ENCODE results near the gene AMN1. TPM values are rescaled to one million over a fixed set of nuclear protein-coding genes. Genes with fewer than 3 reads are reported as not detected.

Gene AMN1
- total RNA-seq, 1 experiment from 2014 or later = 1.6 TPM

- Histone ChIP-seq H3K4me1 (ENCODE audit: low read length) (no peaks in the 10 kb centered on the region), H4K20me1 (ENCODE audit: insufficient read depth, low read depth, low read length) (no peaks in the 10 kb centered on the region), H3K9me2 (replicated peaks; ENCODE audit: insufficient read depth, low read length) (no peaks in the 10 kb centered on the region), H3K9me3 (ENCODE audit: low read length) (no peaks in the 10 kb centered on the region), H3K4me2 (ENCODE audit: low read depth, low read length, poor library complexity, severe bottlenecking) (no peak overlapping the region), H3K27me3 (ENCODE audit: low read length) (no peaks in the 10 kb centered on the region), H3K27ac (ENCODE audit: low read length) (no peak overlapping the region), H3K36me3 (ENCODE audit: insufficient read depth, low read length) (no peaks in the 10 kb centered on the region), H3K79me2 (ENCODE audit: low read length) (no peaks in the 10 kb centered on the region), H3K4me3 (ENCODE audit: low read length) (no peak overlapping the region), H3K9ac (ENCODE audit: low read length) (no peak overlapping the region), H2AFZ (ENCODE audit: low read length) (no peak overlapping the region)
- DNase-seq = no peak
Measured at GRCh38 chr12:31644536-31644935, 84.3 kb downstream of the AMN1 start.

GRCh38 chr12:31641509-31642090, 87.2 kb downstream of the AMN1 start:
- Histone ChIP-seq H3K27ac (ENCODE audit: low read length) (no peak overlapping the region), H3K79me2 (ENCODE audit: low read length) (no peaks in the 10 kb centered on the region), H3K36me3 (ENCODE audit: insufficient read depth, low read length) (no peaks in the 10 kb centered on the region), H3K9me3 (ENCODE audit: low read length) (no peaks in the 10 kb centered on the region), H3K9ac (ENCODE audit: low read length) (no peak overlapping the region), H4K20me1 (ENCODE audit: insufficient read depth, low read depth, low read length) (no peaks in the 10 kb centered on the region), H3K4me1 (ENCODE audit: low read length) (peaks cover 10% of the 10 kb centered on the region), H3K4me3 (ENCODE audit: low read length) (no peak overlapping the region), H2AFZ (ENCODE audit: low read length) (no peak overlapping the region), H3K4me2 (ENCODE audit: low read depth, low read length, poor library complexity, severe bottlenecking) (no peak overlapping the region), H3K9me2 (replicated peaks; ENCODE audit: insufficient read depth, low read length) (no peaks in the 10 kb centered on the region), H3K27me3 (ENCODE audit: low read length) (no peaks in the 10 kb centered on the region)
- DNase-seq = no peak

DNA sequence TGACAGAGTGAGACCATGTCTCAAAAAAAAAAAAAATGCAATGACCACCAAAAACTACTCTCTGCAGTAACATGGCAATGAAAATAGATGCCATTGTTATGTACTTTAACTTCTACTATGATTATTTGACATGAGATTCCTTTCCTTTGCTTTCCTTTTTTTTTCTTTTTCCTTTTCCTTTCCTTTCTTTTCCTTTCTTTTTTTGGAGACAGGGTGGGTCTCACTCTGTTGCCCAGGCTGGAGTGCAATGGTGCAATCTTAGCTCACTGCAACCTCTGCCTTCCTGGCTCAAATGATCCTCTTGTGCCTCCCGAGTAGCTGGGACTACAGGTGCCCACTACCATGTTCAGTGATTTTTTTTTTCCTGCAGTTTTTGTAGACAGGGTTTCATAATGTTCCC, 94.2 kb downstream of the AMN1 start:
- no peaks in the 10 kb centered on the region for H3K27me3 ChIP-seq (ENCODE audit: low read length)
- DNase-seq = no peak
- H3K9me3 ChIP-seq (ENCODE audit: low read length) = no peaks in the 10 kb centered on the region
- H4K20me1 ChIP-seq (ENCODE audit: insufficient read depth, low read depth, low read length) = no peaks in the 10 kb centered on the region
- no peak overlapping the region for H3K4me3 ChIP-seq (ENCODE audit: low read length)
- no peak overlapping the region for H2AFZ ChIP-seq (ENCODE audit: low read length)
- H3K36me3 ChIP-seq (ENCODE audit: insufficient read depth, low read length) = no peaks in the 10 kb centered on the region
- H3K9ac ChIP-seq (ENCODE audit: low read length) = no peak overlapping the region
- no peaks in the 10 kb centered on the region for H3K9me2 ChIP-seq (replicated peaks; ENCODE audit: insufficient read depth, low read length)
- H3K27ac ChIP-seq (ENCODE audit: low read length) = no peak overlapping the region
- H3K4me2 ChIP-seq (ENCODE audit: low read depth, low read length, poor library complexity, severe bottlenecking) = no peak overlapping the region
- H3K79me2 ChIP-seq (ENCODE audit: low read length) = no peaks in the 10 kb centered on the region
- peaks cover 23% of the 10 kb centered on the region for H3K4me1 ChIP-seq (ENCODE audit: low read length)

DNA sequence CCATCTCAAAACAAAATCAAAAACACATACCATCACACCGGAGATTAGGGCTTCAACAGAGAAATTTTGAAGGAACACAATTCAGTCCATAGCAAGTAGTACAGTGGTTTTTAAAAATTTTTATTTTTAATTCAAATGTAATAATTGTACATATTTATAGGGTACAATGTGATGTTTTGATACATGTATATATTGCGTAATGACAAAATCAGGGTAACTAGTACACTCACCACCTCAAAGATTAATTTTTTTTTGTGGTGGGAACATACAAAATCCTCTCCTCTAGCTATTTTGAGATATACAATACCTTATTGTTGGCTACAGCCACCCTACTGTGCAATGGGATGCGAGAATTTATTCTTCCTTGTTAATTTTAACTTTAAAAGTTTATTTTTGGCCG, 95.4 kb downstream of the AMN1 start:
- Histone ChIP-seq H3K4me3 (ENCODE audit: low read length) (no peak overlapping the region), H3K4me1 (ENCODE audit: low read length) (peaks cover 23% of the 10 kb centered on the region), H4K20me1 (ENCODE audit: insufficient read depth, low read depth, low read length) (no peaks in the 10 kb centered on the region), H2AFZ (ENCODE audit: low read length) (no peak overlapping the region), H3K79me2 (ENCODE audit: low read length) (no peaks in the 10 kb centered on the region), H3K9me3 (ENCODE audit: low read length) (no peaks in the 10 kb centered on the region), H3K27me3 (ENCODE audit: low read length) (no peaks in the 10 kb centered on the region), H3K27ac (ENCODE audit: low read length) (no peak overlapping the region), H3K9ac (ENCODE audit: low read length) (no peak overlapping the region), H3K9me2 (replicated peaks; ENCODE audit: insufficient read depth, low read length) (no peaks in the 10 kb centered on the region), H3K36me3 (ENCODE audit: insufficient read depth, low read length) (no peaks in the 10 kb centered on the region), H3K4me2 (ENCODE audit: low read depth, low read length, poor library complexity, severe bottlenecking) (no peak overlapping the region)
- DNase-seq = no peak

- no peak overlapping the region for H3K4me2 ChIP-seq (ENCODE audit: low read depth, low read length, poor library complexity, severe bottlenecking)
- H4K20me1 ChIP-seq (ENCODE audit: insufficient read depth, low read depth, low read length) = no peaks in the 10 kb centered on the region
- no peak for DNase-seq
- no peaks in the 10 kb centered on the region for H3K27me3 ChIP-seq (ENCODE audit: low read length)
- H3K36me3 ChIP-seq (ENCODE audit: insufficient read depth, low read length) = no peaks in the 10 kb centered on the region
- no peaks in the 10 kb centered on the region for H3K9me3 ChIP-seq (ENCODE audit: low read length)
- H3K9ac ChIP-seq (ENCODE audit: low read length) = no peak overlapping the region
- no peaks in the 10 kb centered on the region for H3K9me2 ChIP-seq (replicated peaks; ENCODE audit: insufficient read depth, low read length)
- H3K27ac ChIP-seq (ENCODE audit: low read length) = no peak overlapping the region
- peaks cover 15% of the 10 kb centered on the region for H3K4me1 ChIP-seq (ENCODE audit: low read length)
- H2AFZ ChIP-seq (ENCODE audit: low read length) = no peak overlapping the region
- no peak overlapping the region for H3K4me3 ChIP-seq (ENCODE audit: low read length)
- H3K79me2 ChIP-seq (ENCODE audit: low read length) = no peaks in the 10 kb centered on the region
Measured at GRCh38 chr12:31631809-31632208, 97.0 kb downstream of the AMN1 start.

- H4K20me1 ChIP-seq (ENCODE audit: insufficient read depth, low read depth, low read length) = no peaks in the 10 kb centered on the region
- no peak overlapping the region for H2AFZ ChIP-seq (ENCODE audit: low read length)
- H3K27ac ChIP-seq (ENCODE audit: low read length) = no peak overlapping the region
- H3K4me1 ChIP-seq (ENCODE audit: low read length) = peaks cover 9% of the 10 kb centered on the region
- H3K4me2 ChIP-seq (ENCODE audit: low read depth, low read length, poor library complexity, severe bottlenecking) = no peak overlapping the region
- H3K36me3 ChIP-seq (ENCODE audit: insufficient read depth, low read length) = no peaks in the 10 kb centered on the region
- H3K27me3 ChIP-seq (ENCODE audit: low read length) = no peaks in the 10 kb centered on the region
- H3K9ac ChIP-seq (ENCODE audit: low read length) = no peak overlapping the region
- DNase-seq = no peak
- no peaks in the 10 kb centered on the region for H3K9me3 ChIP-seq (ENCODE audit: low read length)
- H3K9me2 ChIP-seq (replicated peaks; ENCODE audit: insufficient read depth, low read length) = no peaks in the 10 kb centered on the region
- no peaks in the 10 kb centered on the region for H3K79me2 ChIP-seq (ENCODE audit: low read length)
- H3K4me3 ChIP-seq (ENCODE audit: low read length) = no peak overlapping the region
Measured at GRCh38 chr12:31631023-31631724, 97.6 kb downstream of the AMN1 start.

DNA sequence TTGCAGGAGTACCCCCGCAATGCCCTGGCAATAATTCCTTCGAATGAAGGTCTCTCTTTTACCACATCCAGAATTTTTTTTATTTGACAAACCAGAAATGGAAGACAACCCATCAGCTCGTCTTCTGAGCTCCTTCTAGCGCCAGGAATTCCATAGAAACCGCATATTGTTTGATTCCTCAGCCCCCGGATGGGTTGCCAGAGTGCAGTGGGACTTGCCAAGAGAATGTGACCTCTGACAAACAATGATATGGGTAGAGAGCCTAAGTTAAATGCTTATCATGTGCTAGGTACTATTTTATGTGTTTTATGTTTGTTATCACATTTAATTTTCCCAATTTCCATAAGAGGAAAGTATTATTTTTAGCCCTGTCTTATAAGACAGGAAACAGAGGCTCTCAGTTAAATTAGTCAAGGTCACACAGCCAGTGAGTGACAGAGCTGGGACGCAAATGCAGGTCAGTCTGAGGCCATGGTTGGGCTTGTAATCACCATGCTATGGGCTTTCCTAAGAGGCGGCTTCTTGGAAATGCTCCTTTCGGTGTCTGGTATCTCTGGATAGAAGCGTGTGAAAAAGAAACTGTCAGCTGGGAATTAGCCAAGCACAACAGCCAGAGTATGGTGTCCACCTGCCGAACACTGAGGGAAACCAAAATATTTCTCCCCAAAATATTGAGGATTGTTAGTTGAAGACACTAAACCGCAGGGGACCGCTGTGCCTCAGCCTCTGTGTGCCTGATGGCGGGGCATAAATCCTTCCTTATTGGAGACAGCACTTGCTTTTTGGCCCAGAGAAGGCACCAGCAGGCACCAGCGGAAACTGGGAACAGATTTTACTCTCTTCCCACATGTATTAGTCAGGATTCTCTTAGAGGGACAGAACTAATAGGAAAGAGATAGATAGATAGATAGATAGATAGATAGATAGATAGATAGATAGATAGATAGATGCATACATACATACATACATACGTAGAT, 98.8 kb downstream of the AMN1 start:
- no peaks in the 10 kb centered on the region for H3K79me2 ChIP-seq (ENCODE audit: low read length)
- no peak overlapping the region for H3K4me2 ChIP-seq (ENCODE audit: low read depth, low read length, poor library complexity, severe bottlenecking)
- peaks cover 3% of the 10 kb centered on the region; the same call in 1 of the 2 replicates for H3K4me1 ChIP-seq (ENCODE audit: low read length)
- H4K20me1 ChIP-seq (ENCODE audit: insufficient read depth, low read depth, low read length) = no peaks in the 10 kb centered on the region
- no peak overlapping the region for H2AFZ ChIP-seq (ENCODE audit: low read length)
- H3K27me3 ChIP-seq (ENCODE audit: low read length) = no peaks in the 10 kb centered on the region
- no peaks in the 10 kb centered on the region for H3K9me3 ChIP-seq (ENCODE audit: low read length)
- no peak for DNase-seq
- no peak overlapping the region for H3K27ac ChIP-seq (ENCODE audit: low read length)
- H3K9me2 ChIP-seq (replicated peaks; ENCODE audit: insufficient read depth, low read length) = no peaks in the 10 kb centered on the region
- H3K9ac ChIP-seq (ENCODE audit: low read length) = no peak overlapping the region
- H3K4me3 ChIP-seq (ENCODE audit: low read length) = no peak overlapping the region
- H3K36me3 ChIP-seq (ENCODE audit: insufficient read depth, low read length) = no peaks in the 10 kb centered on the region

- H3K36me3 ChIP-seq (ENCODE audit: insufficient read depth, low read length) = no peaks in the 10 kb centered on the region
- no peaks in the 10 kb centered on the region for H3K9me2 ChIP-seq (replicated peaks; ENCODE audit: insufficient read depth, low read length)
- H3K4me2 ChIP-seq (ENCODE audit: low read depth, low read length, poor library complexity, severe bottlenecking) = no peak overlapping the region
- DNase-seq = no peak
- H3K4me3 ChIP-seq (ENCODE audit: low read length) = no peak overlapping the region
- no peak overlapping the region for H3K27ac ChIP-seq (ENCODE audit: low read length)
- no peak overlapping the region for H3K9ac ChIP-seq (ENCODE audit: low read length)
- no peak overlapping the region for H2AFZ ChIP-seq (ENCODE audit: low read length)
- H4K20me1 ChIP-seq (ENCODE audit: insufficient read depth, low read depth, low read length) = no peaks in the 10 kb centered on the region
- peaks cover 3% of the 10 kb centered on the region; the same call in 1 of the 2 replicates for H3K4me1 ChIP-seq (ENCODE audit: low read length)
- H3K79me2 ChIP-seq (ENCODE audit: low read length) = no peaks in the 10 kb centered on the region
- no peaks in the 10 kb centered on the region for H3K27me3 ChIP-seq (ENCODE audit: low read length)
- no peaks in the 10 kb centered on the region for H3K9me3 ChIP-seq (ENCODE audit: low read length)
Measured at GRCh38 chr12:31627456-31628054, 101.3 kb downstream of the AMN1 start.
